Measurements from ENCODE around the gene SLC12A5. TPM values are rescaled to one million over a fixed set of nuclear protein-coding genes. Genes with fewer than 3 reads are reported as not detected.
A peak's percentile ranks its signal among the peaks of the same experiment; 100 is the strongest.

The SLC12A5 gene
- total RNA-seq, 4 donors from 2014 or later: not detected

- peaks cover 95% of the 10 kb centered on the region for H3K27me3 ChIP-seq
- no peak for ATAC-seq
- WGBS, 2 donors (ENCODE audit: low coverage in 1 of 2): 80 to 83% methylated on average over 1 to 2 of the region's 5 CpGs
- H3K4me1 ChIP-seq: no peaks in the 10 kb centered on the region
- no peaks in the 10 kb centered on the region for H3K36me3 ChIP-seq
- H3K27ac ChIP-seq: no peak overlapping the region
- no peaks in the 10 kb centered on the region for H3K9me3 ChIP-seq
- TF ChIP-seq POLR2A (IDR thresholded peaks at IDR 0.05): no peak
- no peak for TF ChIP-seq CTCF (IDR thresholded peaks at IDR 0.05)
- no peak for TF ChIP-seq POLR2AphosphoS5 (IDR thresholded peaks at IDR 0.05)
- H3K4me3 ChIP-seq: no peak overlapping the region
These were observed 27.5 kb upstream of the SLC12A5 start for GRCh38 chr20:46001498-46001897.

DNA sequence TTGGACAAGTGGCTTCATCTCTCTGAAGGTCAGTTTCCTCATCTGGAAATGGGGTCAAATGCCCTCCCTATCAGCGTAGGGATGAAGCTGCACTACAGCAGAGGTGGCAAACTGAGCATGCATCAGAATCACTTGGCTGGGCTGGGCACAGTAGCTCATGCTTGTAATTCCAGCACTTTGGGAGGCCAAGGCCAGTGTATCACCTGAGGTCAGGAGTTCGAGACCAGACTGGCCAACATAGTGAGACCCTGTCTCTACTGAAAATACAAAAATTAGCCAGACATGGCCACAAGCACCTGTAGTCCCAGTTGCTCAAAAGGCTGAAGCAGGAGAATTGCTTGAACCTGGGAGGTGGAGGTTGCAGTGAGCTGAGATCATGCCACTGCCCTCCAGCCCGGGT lies 27.0 kb upstream of the SLC12A5 start:
- TF ChIP-seq POLR2AphosphoS5 (IDR thresholded peaks at IDR 0.05) (no peak), CTCF (IDR thresholded peaks at IDR 0.05) (no peak), POLR2A (IDR thresholded peaks at IDR 0.05) (no peak), EP300 (IDR thresholded peaks at IDR 0.05) (no peak)
- no peak for ATAC-seq
- Histone ChIP-seq H3K9me3 (no peaks in the 10 kb centered on the region), H3K27ac (no peak overlapping the region), H3K27me3 (peaks cover 95% of the 10 kb centered on the region), H3K36me3 (no peaks in the 10 kb centered on the region), H3K4me3 (no peak overlapping the region), H3K4me1 (no peaks in the 10 kb centered on the region)
- WGBS, 2 donors (ENCODE audit: low coverage in 1 of 2): no CpG with 5 or more reads among the region's 3 CpGs

- H3K27me3 ChIP-seq: peaks cover 95% of the 10 kb centered on the region
These were observed 24.8 kb upstream of the SLC12A5 start for GRCh38 chr20:46004187-46004586.

DNA sequence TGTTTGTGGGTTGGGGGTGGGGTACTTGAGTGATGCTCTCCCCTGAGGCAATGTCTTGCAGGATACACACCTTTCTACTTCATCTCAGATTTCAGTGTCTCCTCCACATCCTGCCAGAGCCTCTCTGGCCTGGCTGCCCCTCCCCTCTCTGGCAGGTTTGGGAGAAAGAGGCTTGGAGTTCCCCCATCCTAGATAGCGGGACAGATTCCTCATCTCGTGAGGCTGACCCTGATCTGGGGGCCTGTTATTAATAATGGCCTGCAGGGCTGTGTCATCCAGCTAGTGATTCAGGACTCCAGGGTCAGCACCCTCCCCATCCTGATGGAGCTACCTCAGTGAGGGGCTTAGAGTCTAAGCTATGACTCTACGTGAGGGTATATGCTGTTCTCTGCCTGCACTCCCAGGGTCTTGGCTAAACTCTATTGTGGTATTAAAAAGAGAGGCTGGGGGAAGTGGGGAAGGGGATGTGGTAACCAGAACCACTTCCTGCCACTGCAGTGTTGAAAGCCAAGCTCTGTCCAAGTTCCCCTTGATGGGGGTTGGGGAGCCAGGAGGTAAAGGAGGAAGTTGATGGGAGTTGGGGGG lies 24.0 kb upstream of the SLC12A5 start:
- no peak overlapping the region for H3K4me3 ChIP-seq
- H3K27me3 ChIP-seq: peaks cover 95% of the 10 kb centered on the region
- H3K9me3 ChIP-seq: no peaks in the 10 kb centered on the region
- ATAC-seq: peak; percentile 62
- TF ChIP-seq POLR2A (IDR thresholded peaks at IDR 0.05) (no peak), POLR2AphosphoS5 (IDR thresholded peaks at IDR 0.05) (no peak), CTCF (IDR thresholded peaks at IDR 0.05) (no peak), EP300 (IDR thresholded peaks at IDR 0.05) (no peak)
- no peaks in the 10 kb centered on the region for H3K4me1 ChIP-seq
- no peak overlapping the region for H3K27ac ChIP-seq
- no peaks in the 10 kb centered on the region for H3K36me3 ChIP-seq
- 0% methylated on average over 1 of the region's 3 CpGs; no CpG with 5 or more reads in 1 of the 2 donors for WGBS, 2 donors (ENCODE audit: low coverage in 1 of 2)

More at GRCh38 chr20:46004187-46004586, 24.8 kb upstream of the SLC12A5 start:
- no peak overlapping the region for H3K27ac ChIP-seq
- ATAC-seq: no peak
- no peak overlapping the region for H3K4me3 ChIP-seq
- no peaks in the 10 kb centered on the region for H3K36me3 ChIP-seq
- WGBS, 2 donors (ENCODE audit: low coverage in 1 of 2): 40 to 41% methylated on average over 2 to 4 of the region's 4 CpGs
- H3K9me3 ChIP-seq: no peaks in the 10 kb centered on the region
- no peaks in the 10 kb centered on the region for H3K4me1 ChIP-seq
- TF ChIP-seq EP300 (IDR thresholded peaks at IDR 0.05) (no peak), CTCF (IDR thresholded peaks at IDR 0.05) (no peak), POLR2A (IDR thresholded peaks at IDR 0.05) (no peak), POLR2AphosphoS5 (IDR thresholded peaks at IDR 0.05) (no peak)

- peaks cover 98% of the 10 kb centered on the region for H3K27me3 ChIP-seq
- H3K4me3 ChIP-seq: no peak overlapping the region
- TF ChIP-seq EP300 (IDR thresholded peaks at IDR 0.05) (no peak), POLR2A (IDR thresholded peaks at IDR 0.05) (no peak), CTCF (IDR thresholded peaks at IDR 0.05) (no peak), POLR2AphosphoS5 (IDR thresholded peaks at IDR 0.05) (no peak)
- H3K9me3 ChIP-seq: no peaks in the 10 kb centered on the region
- no peak for ATAC-seq
- WGBS, 2 donors (ENCODE audit: low coverage in 1 of 2): 70 to 75% methylated on average over 4 to 6 of the region's 6 CpGs
- no peaks in the 10 kb centered on the region for H3K36me3 ChIP-seq
- no peak overlapping the region for H3K27ac ChIP-seq
- peaks cover 0 to 7% (median 4%) of the 10 kb centered on the region in 3 donors for H3K4me1 ChIP-seq
These were observed 22.9 kb upstream of the SLC12A5 start for GRCh38 chr20:46006022-46006705.

All from gastroesophageal sphincter (tissue), 4 donors.